Tracheal epithelial cell (primary cell): Measurements from ENCODE around the gene IFI30. TPM values are rescaled to one million over a fixed set of nuclear protein-coding genes. Genes with fewer than 3 reads are reported as not detected.

Experiments
- total RNA-seq: library from RNA; depleted of rRNA; stranded (reverse); fragments of >200 nt; gene quantifications from 2 replicates; pipeline ENCODE4 v1.2.1, GENCODE V29; 2014

Gene IFI30
- total RNA-seq: 24.5 and 39.5 TPM in 2 replicates

GRCh38 chr19:18173572-18174288, at the start of gene IFI30:
TSS of gene IFI30 (plus strand) at chr19:18173813. CDS start at chr19:18173842, 29 bp downstream.

GRCh38 chr19:18152817-18153555, 20.6 kb upstream of the IFI30 start, which contains the start of gene PIK3R2:
TSS of gene PIK3R2 (plus strand) at chr19:18153163. CDS start at chr19:18155880, 2,717 bp downstream.

GRCh38 chr19:18192673-18193387, 19.2 kb downstream of the IFI30 start, which contains the start of gene MPV17L2:
TSS of gene MPV17L2 (plus strand) at chr19:18193218. CDS start at chr19:18193282, 64 bp downstream.

GRCh38 chr19:18203863-18204393, 30.3 kb downstream of the IFI30 start, which contains the start of gene RAB3A:
TSS of gene RAB3A (minus strand) at chr19:18204042. CDS start at chr19:18202740, 1,302 bp downstream.

GRCh38 chr19:18225702-18226468, 52.3 kb downstream of the IFI30 start, which contains the start of gene PDE4C:
TSS of gene PDE4C (minus strand) at chr19:18226438. CDS start at chr19:18226415, 23 bp downstream.

Other genes starting within 250 kb of the IFI30 start
- gene CCDC124, start 240.8 kb upstream of the IFI30 start, total RNA-seq: 19.6 and 25.5 TPM in 2 replicates
- gene KCNN1, start 206.7 kb upstream of the IFI30 start, total RNA-seq: not detected in 2 replicates
- gene ARRDC2, start 165.6 kb upstream of the IFI30 start, total RNA-seq: 6.6 and 12.8 TPM in 2 replicates
- under 0.01 TPM in 1 of 2 replicates, not detected in the other for gene IL12RB1, start 86.9 kb upstream of the IFI30 start, total RNA-seq
- 1.1 and 1.2 TPM in 2 replicates for gene MAST3, start 76.0 kb upstream of the IFI30 start, total RNA-seq
- gene PIK3R2, start 20.6 kb upstream of the IFI30 start, total RNA-seq: 13.3 and 23.4 TPM in 2 replicates
- gene MPV17L2, start 19.4 kb downstream of the IFI30 start, total RNA-seq: 11.1 and 23.0 TPM in 2 replicates
- gene RAB3A, start 30.2 kb downstream of the IFI30 start, total RNA-seq: 0.43 TPM in 1 of 2 replicates, not detected in the other
- 0.43 TPM in 1 of 2 replicates, not detected in the other for gene PDE4C, start 52.6 kb downstream of the IFI30 start, total RNA-seq
- gene IQCN, start 100.6 kb downstream of the IFI30 start, total RNA-seq: under 0.01 TPM in 1 of 2 replicates, not detected in the other
- 179 and 199 TPM in 2 replicates for gene JUND, start 107.8 kb downstream of the IFI30 start, total RNA-seq
- gene LSM4, start 149.3 kb downstream of the IFI30 start, total RNA-seq: 178 and 217 TPM in 2 replicates
- gene PGPEP1, start 166.8 kb downstream of the IFI30 start, total RNA-seq: 6.4 and 15.9 TPM in 2 replicates
- gene GDF15, start 212.3 kb downstream of the IFI30 start, total RNA-seq: 79.5 and 141 TPM in 2 replicates
- not detected in 2 replicates for gene LRRC25, start 223.8 kb downstream of the IFI30 start, total RNA-seq
- gene SSBP4, start 245.6 kb downstream of the IFI30 start, total RNA-seq: 37.6 and 44.5 TPM in 2 replicates